Mesothelial cell of epicardium (in vitro differentiated cells): ENCODE results near the gene ORAI2. TPM values are rescaled to one million over a fixed set of nuclear protein-coding genes. Genes with fewer than 3 reads are reported as not detected.
"Not testable (repeated sequence)": the region's sequence is repeated elsewhere in the genome, so short reads cannot be mapped to it uniquely, and the experiment has no call there.

Experiments used
- DNase-seq, 2 experiments: peaks; one replicate each; pipeline ENCODE4 v3.0.0; 2021; ENCODE audit warnings: low spot score in 2 of 2; ENCODE audit not compliant: unreplicated experiment in 2 of 2
- H3K27ac Mint-ChIP-seq: 2 replicates; pipeline ENCODE4 v1.8.0; 2021; ENCODE audit warnings: mixed read lengths
- H3K27me3 Mint-ChIP-seq: 2 replicates; pipeline ENCODE4 v1.8.0; 2021; ENCODE audit warnings: low read depth, mixed read lengths
- H3K36me3 Mint-ChIP-seq: 2 replicates; pipeline ENCODE4 v1.8.0; 2021; ENCODE audit warnings: mixed read lengths
- H3K4me1 Mint-ChIP-seq: 2 replicates; pipeline ENCODE4 v1.8.0; 2021; ENCODE audit warnings: mixed read lengths
- H3K4me3 Mint-ChIP-seq: 2 replicates; pipeline ENCODE4 v1.8.0; 2021; ENCODE audit warnings: mild to moderate bottlenecking, moderate library complexity, mixed read lengths
- H3K9me3 Mint-ChIP-seq: 2 replicates; pipeline ENCODE4 v1.8.0; 2021; ENCODE audit warnings: mixed read lengths
- total RNA-seq: library from RNA; stranded (reverse); gene quantifications from 3 replicates; pipeline ENCODE4 v1.2.1, GENCODE V29; 2021

Gene ORAI2
- total RNA-seq, 1 donor from 2014 or later = 27.9 TPM

DNA sequence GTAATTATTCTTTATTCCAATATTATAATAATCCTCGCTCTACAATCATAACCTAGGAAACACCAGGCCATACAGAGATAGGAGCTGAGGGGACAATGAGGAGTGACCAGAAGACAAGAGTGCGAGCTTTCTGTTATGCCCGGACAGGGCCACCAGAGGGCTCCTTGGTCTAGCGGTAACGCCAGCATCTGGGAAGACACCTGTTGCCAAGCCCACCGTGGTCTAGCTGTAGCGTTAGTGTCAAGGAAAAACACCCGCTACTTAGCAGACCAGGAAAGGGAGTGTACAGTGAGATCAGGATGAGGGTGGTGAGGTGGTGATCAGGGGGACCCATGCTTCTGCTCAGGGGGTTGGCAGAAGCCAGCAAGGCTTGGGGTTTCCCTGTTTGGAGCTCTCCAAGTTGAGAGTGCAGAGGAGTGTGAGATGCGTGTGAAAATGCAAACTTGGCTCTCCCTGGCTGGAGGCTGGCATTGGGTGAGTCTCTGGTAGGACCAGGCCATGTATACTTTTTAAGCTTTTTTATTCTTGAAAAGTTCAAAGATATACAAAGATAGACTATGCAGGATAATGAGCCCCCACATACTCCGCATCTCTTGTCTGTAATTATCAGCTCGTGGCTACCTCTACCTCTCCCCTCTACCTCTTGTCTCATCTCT is 46.7 kb downstream of the ORAI2 start:
- not testable (repeated sequence) for H3K36me3 Mint-ChIP-seq, H3K4me1 Mint-ChIP-seq, H3K9me3 Mint-ChIP-seq, H3K4me3 Mint-ChIP-seq, H3K27me3 Mint-ChIP-seq, H3K27ac Mint-ChIP-seq
- peak in 1 of 2 experiments; percentile 49 for DNase-seq

DNA sequence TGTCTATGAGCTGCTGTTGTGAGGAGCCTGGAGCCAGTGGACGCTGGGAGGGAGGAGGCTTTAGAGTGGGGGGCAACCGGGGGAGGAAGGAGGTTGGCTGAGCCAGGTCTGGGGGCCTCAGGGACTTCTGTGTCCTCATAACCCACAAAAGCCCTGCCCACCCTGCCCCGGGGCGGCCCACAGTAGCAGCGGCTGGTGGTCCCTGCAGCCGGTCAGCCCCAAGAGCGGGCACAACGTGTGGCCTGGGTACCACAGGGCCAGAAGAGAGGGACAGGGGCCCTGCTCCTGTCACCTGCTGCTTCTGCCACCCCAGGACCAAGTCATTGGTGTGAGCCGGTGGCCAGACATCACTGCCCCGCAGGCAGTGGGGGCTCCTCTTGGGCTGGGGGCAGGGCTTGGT is 48.6 kb downstream of the ORAI2 start:
- H3K9me3 Mint-ChIP-seq, H3K4me1 Mint-ChIP-seq, H3K27me3 Mint-ChIP-seq, H3K27ac Mint-ChIP-seq, H3K4me3 Mint-ChIP-seq, DNase-seq, H3K36me3 Mint-ChIP-seq: not testable (repeated sequence)

DNA sequence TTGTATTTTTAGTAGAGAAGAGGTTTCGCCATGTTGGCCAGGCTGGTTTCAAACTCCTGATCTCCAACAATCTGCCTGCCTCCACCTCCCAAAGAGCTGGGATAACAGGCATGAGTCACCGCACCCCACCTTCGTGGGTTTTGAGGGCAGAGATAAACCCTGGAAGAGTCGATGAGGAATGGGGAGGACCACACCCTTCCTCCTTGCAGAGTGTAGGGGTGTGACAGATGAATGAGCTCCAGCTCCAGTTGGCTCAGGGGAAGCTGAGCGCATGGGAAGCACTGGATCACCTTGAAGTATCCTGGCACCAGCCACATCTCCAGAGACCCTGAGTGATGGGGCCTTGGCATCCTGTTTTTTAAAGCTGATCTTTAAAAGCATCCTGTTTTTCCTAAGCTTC is 50.9 kb downstream of the ORAI2 start:
- not testable (repeated sequence) for H3K4me3 Mint-ChIP-seq, H3K27ac Mint-ChIP-seq, DNase-seq, H3K9me3 Mint-ChIP-seq, H3K4me1 Mint-ChIP-seq, H3K27me3 Mint-ChIP-seq, H3K36me3 Mint-ChIP-seq

DNA sequence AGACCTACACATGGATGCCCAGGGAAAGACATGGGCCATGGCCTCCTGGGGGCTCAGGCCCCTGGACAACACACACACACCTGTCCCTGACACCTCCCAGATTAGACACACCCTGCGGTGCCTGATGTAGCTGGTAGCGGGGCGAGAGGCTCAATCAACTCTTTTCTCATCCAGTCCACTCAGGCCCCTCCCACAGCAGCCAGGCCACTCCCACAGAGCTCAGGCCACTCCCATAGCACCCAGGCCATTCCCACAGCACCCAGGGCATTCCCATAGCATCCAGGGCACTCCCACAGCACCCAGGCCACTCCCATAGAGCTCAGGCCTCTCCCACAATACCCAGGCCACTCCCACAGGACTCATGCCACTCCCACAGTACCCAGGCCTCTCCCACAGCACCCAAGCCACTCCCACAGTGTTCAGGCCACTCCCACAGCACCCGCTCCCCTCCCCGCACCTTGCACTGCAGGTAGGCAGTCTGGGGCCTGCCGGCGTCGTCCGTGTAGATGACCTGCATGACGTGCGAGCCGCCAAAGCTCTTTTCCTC is 57.2 kb downstream of the ORAI2 start:
- DNase-seq = peak in 1 of 2 experiments; percentile 49
- not testable (repeated sequence) for H3K27ac Mint-ChIP-seq, H3K9me3 Mint-ChIP-seq, H3K4me1 Mint-ChIP-seq, H3K4me3 Mint-ChIP-seq, H3K36me3 Mint-ChIP-seq, H3K27me3 Mint-ChIP-seq

DNA sequence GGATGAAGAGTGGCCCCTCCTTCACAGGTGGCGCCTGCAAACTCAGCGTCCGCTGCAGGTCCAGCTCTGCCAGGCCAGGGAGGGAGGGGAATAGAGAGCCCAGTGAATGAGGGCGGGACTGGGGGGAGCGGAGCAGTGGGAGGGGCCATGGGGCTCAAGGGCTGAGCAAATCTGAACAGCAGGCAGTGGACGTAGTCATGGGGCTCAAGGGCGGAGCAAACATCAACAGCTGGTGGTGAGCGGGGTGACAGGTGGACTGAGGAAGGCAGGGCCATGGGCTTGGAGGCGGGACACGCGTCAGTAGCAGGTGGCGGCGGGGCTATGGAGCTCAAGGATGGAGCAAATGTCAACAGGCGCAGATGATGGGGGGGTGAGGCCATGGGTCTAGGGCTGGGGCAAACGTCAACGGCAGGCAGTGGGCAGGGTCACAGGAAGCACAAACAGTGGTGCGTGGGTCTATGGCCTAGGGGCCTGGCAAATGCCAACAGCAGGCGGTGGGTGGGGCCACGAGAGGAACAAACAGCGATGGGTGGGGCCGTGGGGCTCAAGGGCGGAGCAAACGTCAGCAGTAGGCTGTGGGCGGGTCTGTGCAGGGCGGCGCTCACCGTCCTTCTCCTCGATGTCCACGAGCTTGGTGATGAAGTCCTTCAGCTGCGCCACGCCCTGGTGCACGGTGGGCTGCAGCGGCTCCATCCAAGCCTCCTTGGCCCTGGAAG is 60.0 kb downstream of the ORAI2 start:
- H3K9me3 Mint-ChIP-seq, H3K4me3 Mint-ChIP-seq, H3K4me1 Mint-ChIP-seq, H3K27me3 Mint-ChIP-seq, H3K36me3 Mint-ChIP-seq, H3K27ac Mint-ChIP-seq, DNase-seq: not testable (repeated sequence)

DNA sequence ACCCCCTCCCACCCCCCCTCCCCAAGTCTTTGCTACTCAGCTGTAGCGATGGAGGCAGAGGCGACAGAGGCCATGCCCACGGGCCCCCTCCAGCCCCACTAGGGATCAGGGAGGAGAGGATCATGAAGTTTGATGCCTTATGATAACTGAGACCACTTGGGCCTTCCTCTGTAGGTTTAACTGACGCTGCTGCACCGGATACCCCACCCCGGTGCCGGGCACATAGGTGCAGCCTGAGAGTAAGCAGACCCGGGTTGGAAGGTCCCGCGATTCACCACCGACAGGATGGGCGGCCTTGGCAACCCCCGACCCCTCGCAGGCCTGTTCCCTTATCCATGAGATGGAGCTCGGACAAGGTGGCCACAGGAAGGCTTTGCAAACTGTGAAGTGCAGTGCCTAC is 60.7 kb downstream of the ORAI2 start:
- not testable (repeated sequence) for H3K27me3 Mint-ChIP-seq, H3K4me3 Mint-ChIP-seq, H3K27ac Mint-ChIP-seq, H3K4me1 Mint-ChIP-seq, H3K9me3 Mint-ChIP-seq, DNase-seq, H3K36me3 Mint-ChIP-seq

DNA sequence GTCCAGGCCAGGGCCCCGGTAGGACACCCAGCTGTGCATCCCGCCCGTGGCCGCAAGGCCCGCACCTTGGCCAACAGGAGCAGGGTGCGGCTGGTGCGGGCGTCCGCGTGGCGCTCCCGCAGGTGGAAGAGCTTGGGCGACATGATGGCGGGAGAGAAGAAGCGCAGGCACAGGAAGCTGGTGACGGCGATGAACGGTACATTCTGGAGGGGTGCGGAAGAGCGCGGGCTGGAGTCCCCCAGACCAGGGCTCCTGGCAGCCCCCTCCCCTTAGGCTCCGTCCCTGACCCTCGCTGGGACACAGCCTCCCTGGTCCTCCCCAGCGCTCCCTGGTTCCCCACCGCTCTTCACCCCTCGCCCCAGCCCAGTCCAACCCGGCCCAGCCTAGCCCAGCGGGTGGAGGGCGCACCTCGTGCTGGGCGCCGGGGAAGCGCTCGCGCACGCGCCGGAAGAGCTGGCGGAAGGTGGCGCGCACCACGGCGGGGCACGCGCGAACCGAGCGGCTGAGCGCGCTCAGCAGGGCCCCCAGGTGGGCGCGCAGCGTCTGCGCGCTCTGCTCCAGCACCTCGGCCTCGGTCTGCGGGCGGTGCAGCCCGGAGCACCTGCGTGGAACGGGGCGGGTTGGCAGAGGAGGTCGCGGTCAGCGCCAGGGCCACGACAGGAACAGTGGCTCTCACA is 61.2 kb downstream of the ORAI2 start:
- not testable (repeated sequence) for H3K27me3 Mint-ChIP-seq, DNase-seq, H3K9me3 Mint-ChIP-seq, H3K4me1 Mint-ChIP-seq, H3K27ac Mint-ChIP-seq, H3K36me3 Mint-ChIP-seq, H3K4me3 Mint-ChIP-seq

DNA sequence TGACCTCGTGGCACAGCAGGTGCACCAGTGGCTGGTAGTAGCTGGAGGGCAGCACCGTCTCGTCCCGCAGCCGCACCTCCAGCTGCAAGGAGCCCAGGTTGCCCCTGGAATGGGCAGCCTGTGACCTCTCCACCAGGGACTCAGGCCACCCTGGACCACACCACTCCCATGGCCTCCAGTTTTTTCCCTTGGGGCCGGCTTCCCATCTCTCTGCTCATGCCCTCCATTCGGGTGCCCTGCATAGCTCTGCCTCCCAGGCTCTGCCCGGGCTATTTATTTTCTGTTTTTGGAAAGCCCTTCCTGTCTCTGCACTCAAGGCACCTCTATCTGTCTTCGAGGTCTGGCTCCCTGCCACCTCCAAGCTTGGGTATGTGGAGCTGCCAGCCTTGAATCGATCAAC is 63.5 kb downstream of the ORAI2 start:
- not testable (repeated sequence) for H3K4me3 Mint-ChIP-seq, H3K27ac Mint-ChIP-seq, H3K36me3 Mint-ChIP-seq, H3K4me1 Mint-ChIP-seq, H3K9me3 Mint-ChIP-seq, DNase-seq, H3K27me3 Mint-ChIP-seq

DNA sequence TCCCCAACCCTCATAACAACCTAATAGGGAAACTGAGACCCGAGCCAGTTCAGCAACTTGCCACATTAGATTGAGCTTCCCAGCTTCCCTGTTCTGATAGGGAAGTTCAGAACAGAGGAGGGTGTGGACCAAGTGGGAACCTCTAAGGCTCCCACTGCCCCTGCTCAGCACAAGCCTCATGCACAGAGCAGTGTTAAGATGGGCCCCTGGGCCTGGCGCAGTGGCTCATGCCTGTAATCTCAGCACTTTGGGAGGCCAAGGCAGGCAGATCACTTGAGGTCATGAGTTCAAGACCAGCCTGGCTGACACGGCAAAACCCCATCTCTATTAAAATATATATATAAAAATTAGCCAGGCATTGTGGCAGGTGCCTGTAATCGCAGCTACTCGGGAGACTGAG is 63.9 kb downstream of the ORAI2 start:
- DNase-seq, H3K4me3 Mint-ChIP-seq, H3K27ac Mint-ChIP-seq, H3K9me3 Mint-ChIP-seq, H3K4me1 Mint-ChIP-seq, H3K27me3 Mint-ChIP-seq, H3K36me3 Mint-ChIP-seq: not testable (repeated sequence)

DNA sequence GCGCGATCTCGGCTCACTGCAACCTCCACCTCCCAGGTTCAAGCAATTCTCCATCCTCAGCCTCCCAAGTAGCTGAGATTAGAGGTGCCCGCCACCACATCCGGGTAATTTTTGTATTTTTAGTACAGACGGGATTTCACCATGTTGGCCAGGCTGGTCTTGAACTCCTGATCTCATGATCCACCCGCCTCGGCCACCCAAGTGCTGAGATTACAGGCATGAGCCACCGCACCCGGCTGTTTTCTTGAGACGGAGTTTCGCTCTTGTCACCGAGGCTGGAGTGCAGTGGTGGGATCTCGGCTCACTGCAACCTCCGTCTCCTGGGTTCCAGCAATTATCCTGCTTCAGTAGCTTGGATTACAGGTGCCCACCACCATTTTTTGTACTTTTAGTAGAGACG is 64.9 kb downstream of the ORAI2 start:
- not testable (repeated sequence) for H3K4me1 Mint-ChIP-seq, H3K27me3 Mint-ChIP-seq, H3K27ac Mint-ChIP-seq, H3K9me3 Mint-ChIP-seq, H3K4me3 Mint-ChIP-seq, H3K36me3 Mint-ChIP-seq, DNase-seq

DNA sequence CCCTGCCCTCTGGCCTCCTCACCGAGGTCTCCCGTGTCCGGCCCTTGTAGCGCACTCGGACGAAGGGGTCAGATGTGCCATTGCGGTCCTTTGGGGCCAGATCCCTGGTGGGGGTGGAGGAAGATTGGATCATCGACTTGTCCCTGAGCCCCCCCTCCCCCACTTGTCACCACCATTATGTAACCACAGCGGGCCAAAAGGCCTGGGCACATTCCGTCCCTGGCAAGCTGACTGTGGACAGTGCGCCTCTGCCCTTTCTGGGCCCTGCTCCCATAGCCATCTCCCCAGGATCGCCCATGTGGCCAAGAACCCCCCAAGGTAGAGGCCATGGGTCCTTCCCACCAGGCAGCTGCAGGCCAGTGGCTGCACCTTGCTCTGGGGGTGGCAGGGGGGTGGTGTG is 69.8 kb downstream of the ORAI2 start:
- not testable (repeated sequence) for DNase-seq, H3K27me3 Mint-ChIP-seq, H3K4me1 Mint-ChIP-seq, H3K9me3 Mint-ChIP-seq, H3K27ac Mint-ChIP-seq, H3K36me3 Mint-ChIP-seq, H3K4me3 Mint-ChIP-seq

DNA sequence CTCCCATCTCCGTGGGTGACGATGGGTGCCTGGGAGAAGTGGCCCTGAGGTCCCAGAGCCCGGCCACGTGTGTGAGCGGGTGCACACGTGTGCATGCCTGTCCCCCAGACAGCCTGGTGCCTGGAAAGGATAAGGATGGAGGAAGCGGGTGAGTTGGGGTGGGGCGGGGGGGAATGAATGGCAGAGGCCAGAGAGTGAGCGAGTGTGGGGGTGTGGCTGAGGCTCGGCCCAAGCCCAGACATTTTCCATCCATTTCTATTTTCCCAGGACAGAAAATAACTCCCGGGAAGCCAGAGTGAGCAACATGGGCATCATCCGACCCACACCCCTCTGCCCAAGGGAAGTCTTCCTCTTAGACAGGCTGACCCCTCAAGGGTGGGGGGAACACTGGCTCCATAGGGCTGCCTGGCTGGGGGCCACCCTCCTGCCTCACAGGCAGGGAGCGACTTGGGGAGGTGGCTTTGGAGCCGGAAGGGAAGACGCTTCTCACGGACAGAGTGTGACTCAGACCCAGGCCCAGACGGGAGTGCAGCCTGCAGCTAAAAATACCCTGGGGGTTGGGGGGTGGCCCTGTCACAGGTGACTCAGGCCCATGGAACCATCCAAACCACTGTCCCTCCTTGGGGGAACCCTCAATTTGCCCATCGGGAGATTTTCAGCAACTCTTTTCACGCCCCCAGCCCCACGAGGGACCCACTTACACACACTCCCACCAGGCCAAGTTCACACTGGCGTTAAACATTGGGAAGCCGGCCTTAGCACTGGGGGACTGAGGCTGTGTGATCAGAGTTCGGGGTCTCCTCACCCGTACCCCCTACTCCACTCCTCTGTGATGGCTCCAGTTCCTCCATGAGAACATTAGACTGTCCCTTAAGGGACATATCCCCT is 72.2 kb downstream of the ORAI2 start:
- not testable (repeated sequence) for H3K4me3 Mint-ChIP-seq, H3K27ac Mint-ChIP-seq, H3K4me1 Mint-ChIP-seq, H3K9me3 Mint-ChIP-seq, DNase-seq, H3K27me3 Mint-ChIP-seq, H3K36me3 Mint-ChIP-seq
